ENCODE measurements around the gene TAF5. TPM values are rescaled to one million over a fixed set of nuclear protein-coding genes. Genes with fewer than 3 reads are reported as not detected.
A peak's percentile ranks its signal among the peaks of the same experiment; 100 is the strongest.

TAF5 gene
- total and polyA plus RNA-seq, 2 of the 4 experiments (the other 2 are of a cell fraction): 1.9 to 3.6 TPM

GRCh38 chr10:103333934-103334520, 33.7 kb upstream of the TAF5 start:
- ChIA-PET POLR2A (ENCODE audit: unreplicated experiment) (interaction anchor here (0.5 kb wide), 1 partner anchor 11 kb away, joined by 4 read pairs; no protein-coding TSS in a partner anchor), CTCF (interaction anchor here (0.6 to 2.0 kb wide), 5 partner anchors 10 to 428 kb away, joined by 4 to 8 read pairs (median 6); no protein-coding TSS in a partner anchor)
- Histone ChIP-seq H3K14ac (replicated peaks; ENCODE audit: low read depth, low read length) (no peak overlapping the region), H2AK9ac (replicated peaks; ENCODE audit: low read depth, low read length, poor library complexity) (no peak overlapping the region), H4K91ac (ENCODE audit: insufficient read depth, low read depth, low read length) (no peak overlapping the region), H3K27ac (ENCODE audit: insufficient read depth, low read length) (no peak overlapping the region), H3K9me3 (ENCODE audit: control insufficient read depth, insufficient read depth, low read length) (no peaks in the 10 kb centered on the region), H4K20me1 (ENCODE audit: insufficient read depth, low read length) (no peaks in the 10 kb centered on the region), H4K8ac (ENCODE audit: low read depth in 2 of 2, low read length in 2 of 2) (no peak overlapping the region), H3K23ac (ENCODE audit: low read depth, low read length) (no peak overlapping the region), H3K4me1 (ENCODE audit: control insufficient read depth, insufficient read depth, low read length) (no peaks in the 10 kb centered on the region), H3K56ac (ENCODE audit: extremely low read depth, insufficient read depth, low read length) (no peak overlapping the region), H3K9me1 (ENCODE audit: insufficient read depth, low read length) (no peaks in the 10 kb centered on the region), H3K36me3 (ENCODE audit: control insufficient read depth, insufficient read depth, low read length) (peaks cover 23% of the 10 kb centered on the region), H3K27me3 (ENCODE audit: control insufficient read depth, insufficient read depth, low read length) (no peaks in the 10 kb centered on the region), H2BK20ac (ENCODE audit: low read depth, low read length) (no peak overlapping the region), H3K4me2 (ENCODE audit: low read depth, low read length) (no peak overlapping the region), H3K79me1 (ENCODE audit: low read depth in 1 of 2, low read length in 2 of 2) (peaks cover 4 to 6% of the 10 kb centered on the region in 2 experiments; a peak in 2 of 4 replicates), H2BK5ac (ENCODE audit: low read depth, low read length, poor library complexity, severe bottlenecking) (no peak overlapping the region), H2BK120ac (ENCODE audit: low read depth, low read length) (no peak overlapping the region), H3K9ac (ENCODE audit: low read depth, low read length) (no peak overlapping the region), H3K4me3 (ENCODE audit: insufficient read depth, low read depth, low read length) (no peak overlapping the region), H3K4ac (ENCODE audit: low read depth, low read length) (no peak overlapping the region), H2AFZ (replicated peaks; ENCODE audit: low read length, poor library complexity) (no peak overlapping the region), H2AK5ac (ENCODE audit: low read depth, low read length) (no peak overlapping the region), H3K18ac (ENCODE audit: low read depth, low read length) (no peak overlapping the region), H4K5ac (ENCODE audit: low read depth, low read length) (no peak overlapping the region), H2BK15ac (ENCODE audit: low read depth, low read length) (no peak overlapping the region)
- DNase-seq (peak; percentile 33), ATAC-seq (ENCODE audit: low read depth) (no peak)
- dilution Hi-C loops (cut with HindIII; ENCODE audit: low sequenced_read_pairs, unreplicated experiment) (no loop called here), intact Hi-C loops (cut with micrococcal nuclease) (loop anchor here (1.0 kb wide), 1 partner anchor 417 kb away; no protein-coding TSS in a partner anchor), in situ Hi-C loops (cut with MboI; ENCODE audit: low sequenced_read_pairs) (no loop called here)
- BruUV-seq (replicated peaks): no TSS peak
- no CpG with 5 or more reads among the region's 2 CpGs for WGBS, 2 experiments (ENCODE audit: extremely low coverage in 2 of 2, insufficient read length in 1 of 2)
- TF ChIP-seq ELK1 (IDR thresholded peaks at IDR 0.05; ENCODE audit: borderline replicate concordance, low read depth, low read length) (no peak), SMC3 (IDR thresholded peaks at IDR 0.05; ENCODE audit: low read depth, low read length) (peak; percentile 46; the same call in 1 of the 2 replicates), RCOR1 (IDR thresholded peaks at IDR 0.05; ENCODE audit: insufficient replicate concordance, low read length) (no peak), CHD1 (IDR thresholded peaks at IDR 0.05; ENCODE audit: low read depth, low read length) (no peak), NFE2L2 (IDR thresholded peaks at IDR 0.05; ENCODE audit: low read depth, low read length) (no peak), CEBPB (IDR thresholded peaks at IDR 0.05; ENCODE audit: low read depth, low read length) (no peak), CTCF (conservative IDR thresholded peaks at IDR 0.05; ENCODE audit: low read depth, low read length) (peak; percentile 60), RFX5 (IDR thresholded peaks at IDR 0.05; ENCODE audit: low read depth, low read length) (no peak), RAD21 (IDR thresholded peaks at IDR 0.05; ENCODE audit: low read length) (peak; percentile 35), BHLHE40 (IDR thresholded peaks at IDR 0.05; ENCODE audit: low read depth, low read length) (no peak)

Data from IMR-90 (cell line).